OCI-LY1 (cell line): ENCODE data around the gene SLC25A34.

Experiments
- H2AFZ ChIP-seq: fragments of 200-600 bp; sonication (generic), shearing (Covaris generic); 2 replicates; pipeline ENCODE4 v1.6.0; 2014; ENCODE audit warnings: antibody characterized with exemption, mild to moderate bottlenecking, low read length
- H3F3A ChIP-seq: fragments of 200-600 bp; sonication (generic), shearing (Covaris generic); 2 replicates; pipeline ENCODE4 v1.6.0; 2014; ENCODE audit warnings: mild to moderate bottlenecking, antibody characterized with exemption, low read length, moderate library complexity; ENCODE audit not compliant: insufficient read depth
- H3K27ac ChIP-seq: fragments of 200-600 bp; sonication (generic); 2 replicates; pipeline ENCODE4 v1.5.1; 2014; ENCODE audit warnings: low read length, mixed run types, mild to moderate bottlenecking, low read depth; ENCODE audit not compliant: poor library complexity, severe bottlenecking
- H3K27me3 ChIP-seq: fragments of 200-600 bp; sonication (generic); 2 replicates; pipeline ENCODE4 v1.6.0; 2014; ENCODE audit warnings: antibody characterized with exemption, mild to moderate bottlenecking, low read length, moderate library complexity; ENCODE audit not compliant: insufficient read depth
- H3K36me3 ChIP-seq: fragments of 200-600 bp; sonication (generic); 2 replicates; pipeline ENCODE4 v1.6.1; 2014; ENCODE audit warnings: mild to moderate bottlenecking, antibody characterized with exemption, low read length, moderate library complexity, mixed read lengths; ENCODE audit not compliant: insufficient read depth
- H3K4me1 ChIP-seq: fragments of 200-600 bp; sonication (generic); 2 replicates; pipeline ENCODE4 v1.5.1; 2014; ENCODE audit warnings: mild to moderate bottlenecking, low read length, moderate library complexity; ENCODE audit not compliant: insufficient read depth, severe bottlenecking
- H3K4me2 ChIP-seq: fragments of 200-600 bp; sonication (generic), shearing (Covaris generic); 2 replicates; pipeline ENCODE4 v1.6.1; 2014; ENCODE audit warnings: low read length
- H3K4me3 ChIP-seq: fragments of 200-600 bp; sonication (generic); 2 replicates; pipeline ENCODE4 v1.5.1; 2014; ENCODE audit warnings: low read length, low read depth, mild to moderate bottlenecking, mixed read lengths; ENCODE audit not compliant: poor library complexity, severe bottlenecking
- H3K79me2 ChIP-seq: fragments of 200-600 bp; shearing (Covaris generic); 2 replicates; pipeline ENCODE4 v1.6.1; 2016; ENCODE audit warnings: mixed run types, low read length, mixed read lengths; ENCODE audit not compliant: insufficient read depth
- H3K9ac ChIP-seq: fragments of 200-600 bp; sonication (generic), shearing (Covaris generic); 2 replicates; pipeline ENCODE4 v1.6.1; 2014; ENCODE audit warnings: mild to moderate bottlenecking, low read length, mixed read lengths
- H3K9me2 ChIP-seq: fragments of 200-600 bp; sonication (generic), shearing (Covaris generic); 2 replicates; pipeline ENCODE4 v1.6.1; 2014; ENCODE audit warnings: low read depth, mild to moderate bottlenecking, low read length, mixed read lengths
- H3K9me3 ChIP-seq: fragments of 200-600 bp; shearing (Covaris generic); 2 replicates; pipeline ENCODE4 v1.6.1; 2014; ENCODE audit warnings: low read length, mixed read lengths
- H4K20me1 ChIP-seq: fragments of 200-600 bp; sonication (generic), shearing (Covaris generic); 2 replicates; pipeline ENCODE4 v1.6.0; 2016; ENCODE audit warnings: mild to moderate bottlenecking, low read length; ENCODE audit not compliant: insufficient read depth
- EZH2 ChIP-seq: fragments of 200-600 bp; sonication (generic), shearing (Covaris generic); IDR thresholded peaks from 2 replicates; pipeline ENCODE4 v1.8.0; 2017; ENCODE audit warnings: borderline replicate concordance, mixed run types, mild to moderate bottlenecking, antibody characterized with exemption, low read length, moderate library complexity, mixed read lengths
- TF ChIP-seq, protein P1 (sequence below): fragments of 200-600 bp; sonication (generic), shearing (Covaris generic); IDR thresholded peaks from 2 replicates; pipeline ENCODE4 v1.5.1; 2017; ENCODE audit warnings: mild to moderate bottlenecking, antibody characterized with exemption, low read length, moderate library complexity, mixed read lengths

The SLC25A34 gene

DNA sequence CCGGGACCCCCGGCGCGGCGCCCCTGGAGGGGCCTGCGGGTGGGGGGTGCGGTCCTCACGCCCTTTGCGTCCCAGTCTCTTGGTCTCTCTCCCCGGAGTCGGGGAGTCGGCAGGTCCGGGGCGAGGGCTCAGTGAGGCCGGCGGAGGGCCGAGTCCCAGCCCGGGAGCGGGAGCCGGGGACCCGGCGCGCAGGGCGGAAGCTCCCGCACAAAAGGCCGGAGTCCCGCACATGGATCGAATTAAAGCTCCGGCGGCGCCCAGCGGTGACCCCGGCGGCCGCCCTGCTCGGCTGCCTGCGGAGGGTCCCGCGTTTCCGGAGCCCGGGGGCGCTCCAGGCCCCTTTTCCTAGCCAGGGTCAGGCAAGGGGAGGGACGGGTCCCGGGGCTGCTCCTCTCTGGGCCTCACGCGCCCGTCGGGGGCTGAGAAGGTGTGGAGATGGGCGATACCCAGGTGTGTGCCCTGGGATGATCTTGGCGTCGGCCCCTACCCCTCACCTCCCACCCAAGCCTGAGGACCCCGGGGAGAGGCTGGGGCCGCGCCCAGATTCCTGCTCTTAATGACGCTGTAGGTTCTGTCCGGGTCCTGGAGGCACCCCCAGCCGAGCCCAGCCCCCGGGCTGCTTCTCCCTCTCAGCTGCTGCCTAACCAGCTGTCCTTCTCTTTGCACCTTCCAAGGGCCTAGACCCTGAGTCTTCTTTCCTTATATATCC lies 23.0 kb downstream of the SLC25A34 start:
- Histone ChIP-seq H4K20me1 (no peaks in the 10 kb centered on the region), H3K9ac (no peak overlapping the region), H3K27ac (no peak overlapping the region), H3K36me3 (no peaks in the 10 kb centered on the region), H3K4me2 (no peak overlapping the region), H3K9me2 (no peaks in the 10 kb centered on the region), H3K27me3 (peaks cover 6% of the 10 kb centered on the region), H3K9me3 (no peaks in the 10 kb centered on the region), H3K4me3 (no peak overlapping the region), H3K4me1 (no peaks in the 10 kb centered on the region), H3K79me2 (no peaks in the 10 kb centered on the region), H3F3A (no peaks in the 10 kb centered on the region), H2AFZ (no peak overlapping the region)
- TF ChIP-seq, protein P1, sequence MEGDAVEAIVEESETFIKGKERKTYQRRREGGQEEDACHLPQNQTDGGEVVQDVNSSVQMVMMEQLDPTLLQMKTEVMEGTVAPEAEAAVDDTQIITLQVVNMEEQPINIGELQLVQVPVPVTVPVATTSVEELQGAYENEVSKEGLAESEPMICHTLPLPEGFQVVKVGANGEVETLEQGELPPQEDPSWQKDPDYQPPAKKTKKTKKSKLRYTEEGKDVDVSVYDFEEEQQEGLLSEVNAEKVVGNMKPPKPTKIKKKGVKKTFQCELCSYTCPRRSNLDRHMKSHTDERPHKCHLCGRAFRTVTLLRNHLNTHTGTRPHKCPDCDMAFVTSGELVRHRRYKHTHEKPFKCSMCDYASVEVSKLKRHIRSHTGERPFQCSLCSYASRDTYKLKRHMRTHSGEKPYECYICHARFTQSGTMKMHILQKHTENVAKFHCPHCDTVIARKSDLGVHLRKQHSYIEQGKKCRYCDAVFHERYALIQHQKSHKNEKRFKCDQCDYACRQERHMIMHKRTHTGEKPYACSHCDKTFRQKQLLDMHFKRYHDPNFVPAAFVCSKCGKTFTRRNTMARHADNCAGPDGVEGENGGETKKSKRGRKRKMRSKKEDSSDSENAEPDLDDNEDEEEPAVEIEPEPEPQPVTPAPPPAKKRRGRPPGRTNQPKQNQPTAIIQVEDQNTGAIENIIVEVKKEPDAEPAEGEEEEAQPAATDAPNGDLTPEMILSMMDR: no peak
- no peak for TF ChIP-seq EZH2

DNA sequence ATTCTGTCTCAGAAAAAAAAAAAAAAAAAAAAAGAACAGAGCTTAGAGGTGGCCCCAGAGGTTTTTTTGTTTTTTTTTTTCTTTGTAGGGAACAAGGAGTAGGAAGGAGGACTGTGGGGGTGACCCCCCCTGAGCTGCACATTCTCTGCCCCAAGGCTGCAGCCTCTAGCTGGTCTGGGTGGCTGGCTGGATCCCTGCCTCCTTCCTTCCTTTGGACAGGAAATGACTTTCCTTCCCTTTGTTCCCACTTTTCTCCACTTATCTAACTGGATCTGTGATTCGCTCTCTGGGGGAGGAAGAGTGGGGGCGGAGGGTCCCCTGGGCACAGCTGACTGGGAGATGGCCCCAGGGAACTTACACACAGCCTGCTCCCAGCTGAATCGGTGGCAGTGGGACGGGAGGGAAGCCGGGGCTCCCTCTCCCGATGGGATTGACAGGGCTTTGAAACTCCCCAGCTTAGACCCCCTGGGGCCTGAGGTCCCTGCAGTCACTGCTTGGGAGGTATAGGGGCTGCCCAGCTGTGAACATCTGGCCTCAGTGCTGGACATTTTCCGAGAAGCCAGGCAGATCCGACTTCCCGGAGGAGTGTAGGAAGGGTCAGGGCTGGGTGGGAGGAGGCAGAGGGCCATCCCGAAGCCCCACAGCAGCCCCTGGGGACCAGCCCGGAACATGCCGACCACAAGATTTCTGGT lies 24.6 kb downstream of the SLC25A34 start:
- Histone ChIP-seq H3K9ac (no peak overlapping the region), H3K9me3 (no peaks in the 10 kb centered on the region), H3K4me1 (no peaks in the 10 kb centered on the region), H3K9me2 (no peaks in the 10 kb centered on the region), H3F3A (no peaks in the 10 kb centered on the region), H3K79me2 (no peaks in the 10 kb centered on the region), H3K4me3 (no peak overlapping the region), H3K36me3 (no peaks in the 10 kb centered on the region), H3K27me3 (peaks cover 12% of the 10 kb centered on the region), H4K20me1 (no peaks in the 10 kb centered on the region), H3K4me2 (no peak overlapping the region), H3K27ac (no peak overlapping the region), H2AFZ (no peak overlapping the region)
- TF ChIP-seq, protein P1: no peak
- TF ChIP-seq EZH2: no peak

DNA sequence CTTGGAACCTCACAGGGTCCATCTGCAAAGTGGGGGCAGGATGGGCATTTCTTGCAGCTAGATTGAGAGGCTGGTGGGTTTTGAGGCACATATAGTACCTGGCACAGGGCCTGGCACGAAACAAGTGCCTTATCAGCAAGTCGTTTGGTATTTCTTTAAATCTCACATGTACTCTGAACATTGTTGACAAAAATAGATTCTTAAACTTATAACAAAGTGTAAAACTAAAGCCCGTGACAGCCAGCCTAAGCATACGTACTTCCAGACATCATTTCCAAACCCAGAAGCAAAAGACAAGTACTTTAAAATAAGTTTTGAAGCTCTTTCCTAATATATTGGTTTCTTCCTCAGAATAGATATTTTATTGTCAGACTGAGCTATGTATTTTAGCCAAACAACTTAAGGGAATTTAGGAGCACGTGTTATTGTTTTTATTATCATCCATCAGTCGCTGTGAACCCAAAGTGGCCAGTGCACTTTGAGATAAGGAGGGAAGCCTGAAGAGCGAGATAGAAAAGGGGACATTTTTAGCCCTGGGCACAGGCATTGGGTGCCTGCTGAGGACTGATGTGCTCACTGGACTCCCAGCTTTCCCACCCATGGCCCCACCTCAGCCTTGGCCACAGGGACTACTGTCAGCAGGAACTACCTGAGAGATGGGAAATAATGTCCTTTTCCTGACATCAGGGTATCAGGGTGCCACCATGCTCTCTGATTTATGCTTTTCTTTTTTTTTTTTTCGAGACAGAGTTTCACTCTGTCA lies 25.5 kb downstream of the SLC25A34 start:
- Histone ChIP-seq H3K36me3 (no peaks in the 10 kb centered on the region), H2AFZ (no peak overlapping the region), H3K9me3 (no peaks in the 10 kb centered on the region), H3F3A (no peaks in the 10 kb centered on the region), H3K27me3 (peaks cover 12% of the 10 kb centered on the region), H3K4me1 (no peaks in the 10 kb centered on the region), H3K4me2 (no peak overlapping the region), H4K20me1 (no peaks in the 10 kb centered on the region), H3K27ac (no peak overlapping the region), H3K4me3 (no peak overlapping the region), H3K9me2 (no peaks in the 10 kb centered on the region), H3K9ac (no peak overlapping the region), H3K79me2 (no peaks in the 10 kb centered on the region)
- TF ChIP-seq, protein P1: no peak
- no peak for TF ChIP-seq EZH2
